GM12875 (cell line): ENCODE results near the gene ZBTB34.

Experiments
- H3K4me3 ChIP-seq: one replicate; pipeline ENCODE4 v1.5.1; 2011; ENCODE audit warnings: low read depth, low read length, control low read depth
- CTCF ChIP-seq: IDR thresholded peaks from 2 replicates; pipeline ENCODE4 v1.5.1; 2011; ENCODE audit warnings: low read depth, mild to moderate bottlenecking, control low read depth, inconsistent platforms, low read length, moderate library complexity, borderline replicate concordance; ENCODE audit not compliant: insufficient read depth

Gene ZBTB34

GRCh38 chr9:126833710-126834345 is 26.6 kb upstream of the ZBTB34 start:
- H3K4me3 ChIP-seq: no peak overlapping the region
- no peak for TF ChIP-seq CTCF

GRCh38 chr9:126834672-126835071 is 25.8 kb upstream of the ZBTB34 start:
- no peak for TF ChIP-seq CTCF
- no peak overlapping the region for H3K4me3 ChIP-seq

GRCh38 chr9:126836216-126836615 is 24.2 kb upstream of the ZBTB34 start:
- no peak overlapping the region for H3K4me3 ChIP-seq
- TF ChIP-seq CTCF: no peak

- H3K4me3 ChIP-seq: no peak overlapping the region
- TF ChIP-seq CTCF: no peak
Observed at GRCh38 chr9:126838055-126838811, 22.2 kb upstream of the ZBTB34 start.

GRCh38 chr9:126838895-126839294 is 21.5 kb upstream of the ZBTB34 start:
- TF ChIP-seq CTCF: no peak
- no peak overlapping the region for H3K4me3 ChIP-seq

GRCh38 chr9:126839301-126839700 is 21.1 kb upstream of the ZBTB34 start:
- H3K4me3 ChIP-seq: no peak overlapping the region
- no peak for TF ChIP-seq CTCF
